Ovary (tissue), 9 donors: ENCODE measurements around the gene PLCH2. TPM values are rescaled to one million over a fixed set of nuclear protein-coding genes. Genes with fewer than 3 reads are reported as not detected.

Source experiments
- DNase-seq, 5 donors: peaks; one replicate each; pipeline ENCODE4 v3.0.0-alpha.2; 2019 to 2020
- H3K27ac ChIP-seq, 2 donors: fragments of 200-600 bp; one replicate each; pipeline versions ENCODE4 v1.5.1 to v1.8.0; 2019 to 2022
- H3K27me3 ChIP-seq: fragments of 200-600 bp; one replicate; pipeline ENCODE4 v1.8.0; 2022
- H3K36me3 ChIP-seq: fragments of 200-600 bp; sonication (generic); one replicate; pipeline ENCODE4 v1.5.1; 2019
- H3K4me1 ChIP-seq: one replicate; pipeline ENCODE4 v1.8.1; 2013; ENCODE audit warnings: mild to moderate bottlenecking, moderate library complexity; ENCODE audit not compliant: insufficient read depth
- H3K4me3 ChIP-seq: fragments of 200-600 bp; sonication (generic); one replicate; pipeline ENCODE4 v1.5.1; 2017
- H3K9me3 ChIP-seq, 2 donors: fragments of 200-600 bp in 1 of 2; sonication (generic) in 1 of 2; one replicate each; pipeline versions ENCODE4 v1.5.1 to v1.8.1; 2013 to 2019; ENCODE audit warnings: mild to moderate bottlenecking in 1 of 2, moderate library complexity in 1 of 2
- CTCF ChIP-seq, 3 donors: fragments of 450-650 bp in 2 of 3; fragments of 200-600 bp in 1 of 3; IDR thresholded peaks; one replicate each; pipeline versions ENCODE4 v1.5.1 to v1.8.0; 2016 to 2022; ENCODE audit warnings: antibody characterized with exemption in 3 of 3, mild to moderate bottlenecking in 1 of 3
- EP300 ChIP-seq: sonication (generic); formaldehyde crosslinking; IDR thresholded peaks from one replicate; pipeline ENCODE4 v1.6.1; 2017; ENCODE audit warnings: antibody characterized with exemption
- POLR2A ChIP-seq: fragments of 450-650 bp; IDR thresholded peaks from one replicate; pipeline ENCODE4 v1.6.1; 2017; ENCODE audit warnings: antibody characterized with exemption, mild to moderate bottlenecking, moderate library complexity
- WGBS, 3 donors: extraction: QIAGEN DNeasy Blood & Tissue Kit in 1 of 3; methylation state at CpG; one replicate each; pipeline versions ENCODE4 v1.1.5 to v1.1.7; 2013 to 2017; 5-methylcytosine and 5-hydroxymethylcytosine counted together
- intact Hi-C, 4 donors: fragments of 100-400 bp; cut with DNase I; formaldehyde crosslinking; loops; one replicate each; pipeline versions ENCODE4 v1.11.0 to v1.15.1; 2022 to 2023
- polyA plus RNA-seq, 2 donors: library from polyadenylated mRNA; stranded (reverse); fragments of 200-250 nt in 1 of 2; fragments of 350-450 nt in 1 of 2; fragmentation: Illumina TruSeq in 1 of 2; extraction: RNeasy Lipid Tissue Mini Kit (QIAGEN cat#74804) in 1 of 2; gene quantifications; one replicate each; pipeline ENCODE4 v1.2.3, GENCODE V29; 2013 to 2014
- total RNA-seq, 7 donors: library from RNA; depleted of rRNA in 2 of 7; stranded (reverse); fragments of >200 nt in 2 of 7; fragmentation: NEBNext Ultra II Directional in 3 of 7; extraction: Animal tissue kit (Norgen Biotek cat#: 25700) in 3 of 7; gene quantifications; one replicate each; pipeline versions ENCODE4 v1.1.0 to v1.2.4, GENCODE V29; 2016 to 2023
- donor health status: DM: no; HTN: no; CAD: no; lungs with moderate emphysema.
- donor health status: DM: no; HTN: no; CAD: no.
- donor health status: Bipolar disorder and iron deficiency.
- donor health status: DM: yes; HTN: yes; CAD: no.
- donor health status: DM: no; HTN: no; CAD: no.
- donor health status: DM: yes; HTN: yes; CAD: no.

The PLCH2 gene
- total and polyA plus RNA-seq, 9 donors, result 0.05 to 0.84 (median 0.34) TPM; not detected in 1

GRCh38 chr1:2432441-2432844 lies 43.6 kb upstream of the PLCH2 start:
- H3K4me1 ChIP-seq, result no peaks in the 10 kb centered on the region
- WGBS, 3 donors, result 7 to 13% (median 9%) methylated on average over 10 to 16 of the region's 16 CpGs
- intact Hi-C loops, result no loop called here
- DNase-seq, result no peak
- no peak overlapping the region for H3K27ac ChIP-seq
- no peak for TF ChIP-seq CTCF (IDR thresholded peaks at IDR 0.05)
- TF ChIP-seq EP300, result no peak
- TF ChIP-seq POLR2A, result no peak
- H3K36me3 ChIP-seq, result no peaks in the 10 kb centered on the region
- no peaks in the 10 kb centered on the region for H3K27me3 ChIP-seq
- H3K9me3 ChIP-seq, result peaks cover 0 to 10% of the 10 kb centered on the region in 2 donors
- H3K4me3 ChIP-seq, result no peak overlapping the region

- Histone ChIP-seq H3K4me1 (no peaks in the 10 kb centered on the region), H3K4me3 (no peak overlapping the region), H3K9me3 (peaks cover 0 to 10% of the 10 kb centered on the region in 2 donors), H3K27ac (no peak overlapping the region), H3K36me3 (no peaks in the 10 kb centered on the region), H3K27me3 (no peaks in the 10 kb centered on the region)
- intact Hi-C loops, result no loop called here
- TF ChIP-seq CTCF (IDR thresholded peaks at IDR 0.05) (no peak), POLR2A (no peak), EP300 (no peak)
- no peak for DNase-seq
- WGBS, 3 donors, result 56 to 64% (median 57%) methylated on average over 13 of the region's 13 CpGs
Measured at GRCh38 chr1:2433196-2433595, 42.9 kb upstream of the PLCH2 start.

GRCh38 chr1:2433936-2434655 lies 42.0 kb upstream of the PLCH2 start:
- no peak for TF ChIP-seq POLR2A
- no peak for TF ChIP-seq CTCF (IDR thresholded peaks at IDR 0.05)
- no peak for TF ChIP-seq EP300
- DNase-seq, result no peak
- H3K27me3 ChIP-seq, result no peaks in the 10 kb centered on the region

GRCh38 chr1:2435091-2435490 lies 41.0 kb upstream of the PLCH2 start:
- intact Hi-C loops, result no loop called here
- H3K27me3 ChIP-seq, result no peaks in the 10 kb centered on the region
- 53 to 72% (median 66%) methylated on average over 9 of the region's 9 CpGs for WGBS, 3 donors

More at GRCh38 chr1:2433936-2434655, 42.0 kb upstream of the PLCH2 start:
- intact Hi-C loops, result no loop called here
- no peak overlapping the region for H3K4me3 ChIP-seq
- 17 to 47% (median 37%) methylated on average over 16 to 34 of the region's 34 CpGs for WGBS, 3 donors
- H3K36me3 ChIP-seq, result no peaks in the 10 kb centered on the region
- H3K27ac ChIP-seq, result no peak overlapping the region
- H3K4me1 ChIP-seq, result no peaks in the 10 kb centered on the region
- H3K9me3 ChIP-seq, result peaks cover 0 to 10% of the 10 kb centered on the region in 2 donors

More at GRCh38 chr1:2435091-2435490, 41.0 kb upstream of the PLCH2 start:
- no peak overlapping the region for H3K4me3 ChIP-seq
- no peaks in the 10 kb centered on the region for H3K36me3 ChIP-seq
- DNase-seq, result no peak
- peaks cover 0 to 2% of the 10 kb centered on the region in 2 donors for H3K9me3 ChIP-seq
- TF ChIP-seq POLR2A, result no peak
- TF ChIP-seq EP300, result no peak
- TF ChIP-seq CTCF (IDR thresholded peaks at IDR 0.05), result no peak
- H3K27ac ChIP-seq, result no peak overlapping the region
- no peaks in the 10 kb centered on the region for H3K4me1 ChIP-seq
